HUDEP-2 (cell line): ENCODE data around the gene GNRH2.
"Not testable (repeated sequence)": the region's sequence is repeated elsewhere in the genome, so short reads cannot be mapped to it uniquely, and the experiment has no call there.

Experiments used
- DNase-seq, 76 experiments: peaks; one replicate each; lab custom pipeline; 2025; ENCODE audit not compliant: unreplicated experiment in 76 of 76; lab: John Stamatoyannopoulos, UW

Gene GNRH2

GRCh38 chr20:3041854-3042409, 1.5 kb upstream of the GNRH2 start:
- no peak for DNase-seq

GRCh38 chr20:3042625-3043024, 797 bp upstream of the GNRH2 start:
- no peak for DNase-seq

GRCh38 chr20:3044336-3044965, 1.0 kb downstream of the GNRH2 start:
- no peak for DNase-seq

GRCh38 chr20:3045042-3045815, 1.8 kb downstream of the GNRH2 start:
- peak in 63 of 76 experiments; percentile 12 to 86 (median 67) for DNase-seq

- DNase-seq, result peak in 72 of 76 experiments; percentile 15 to 89 (median 71)
Measured at GRCh38 chr20:3045816-3046676, 2.6 kb downstream of the GNRH2 start, which contains the start of gene MRPS26. Gene MRPS26, plus strand, starts transcription at chr20:3046052. Its CDS starts 17 bp downstream, at chr20:3046069.

- peak in 2 of 76 experiments; percentile 13 to 17 for DNase-seq
Measured at GRCh38 chr20:3046677-3047462, 3.4 kb downstream of the GNRH2 start.

- DNase-seq, result peak in 1 of 76 experiments; percentile 4
Measured at GRCh38 chr20:3047486-3048419, 4.3 kb downstream of the GNRH2 start.

- DNase-seq, result no peak
Measured at GRCh38 chr20:3051385-3052019, 8.1 kb downstream of the GNRH2 start.

GRCh38 chr20:3059489-3059888, 16.1 kb downstream of the GNRH2 start:
- DNase-seq, result no peak

GRCh38 chr20:3064119-3064518, 20.7 kb downstream of the GNRH2 start:
- not testable (repeated sequence) for DNase-seq

GRCh38 chr20:3067139-3068014, 24.0 kb downstream of the GNRH2 start:
- DNase-seq, result peak in 1 of 76 experiments; percentile 9

- DNase-seq, result no peak
Measured at GRCh38 chr20:3068075-3068474, 24.7 kb downstream of the GNRH2 start.

GRCh38 chr20:3068986-3069900, 25.8 kb downstream of the GNRH2 start:
- DNase-seq, result peak in 7 of 76 experiments; percentile 1 to 22 (median 15)

- DNase-seq, result no peak
Measured at GRCh38 chr20:3070725-3071124, 27.3 kb downstream of the GNRH2 start.

- DNase-seq, result no peak
Measured at GRCh38 chr20:3071266-3071609, 27.8 kb downstream of the GNRH2 start.
